Urothelium cell line (cell line): ENCODE data around the gene SLC35B2.
A peak's percentile ranks its signal among the peaks of the same experiment; 100 is the strongest.

ENCODE experiments used
- DNase-seq: peaks from one replicate; pipeline ENCODE4 v3.0.0; 2011; ENCODE audit warnings: low spot score, mixed read lengths
- FAIRE-seq: peaks from 2 replicates; lab custom pipeline; 2011; peaks lifted over from hg19 to GRCh38; lab: Jason Lieb, UNC

The SLC35B2 gene

GRCh38 chr6:44255105-44255808 lies 2.1 kb downstream of the SLC35B2 start:
- no peak for DNase-seq
- FAIRE-seq: no peak

GRCh38 chr6:44254191-44255104 lies 2.9 kb downstream of the SLC35B2 start:
- FAIRE-seq (no peak), DNase-seq (no peak)

GRCh38 chr6:44253307-44254101 lies 3.8 kb downstream of the SLC35B2 start:
- DNase-seq (no peak), FAIRE-seq (no peak)

- FAIRE-seq: no peak
- DNase-seq: no peak
Measured at GRCh38 chr6:44251576-44252524, 5.5 kb downstream of the SLC35B2 start.

- no peak for DNase-seq
- FAIRE-seq: no peak
Measured at GRCh38 chr6:44250718-44251123, 6.6 kb downstream of the SLC35B2 start.

- FAIRE-seq (no peak), DNase-seq (no peak)
Measured at GRCh38 chr6:44250067-44250717, 7.1 kb downstream of the SLC35B2 start.

- FAIRE-seq (no peak), DNase-seq (no peak)
Measured at GRCh38 chr6:44249082-44249748, 8.1 kb downstream of the SLC35B2 start.

- FAIRE-seq (no peak), DNase-seq (no peak)
Measured at GRCh38 chr6:44248579-44248978, 8.7 kb downstream of the SLC35B2 start.

- DNase-seq (peak; percentile 53), FAIRE-seq (no peak)
Measured at GRCh38 chr6:44247338-44248302, 9.7 kb downstream of the SLC35B2 start.

- FAIRE-seq (no peak), DNase-seq (peak; percentile 93)
Measured at GRCh38 chr6:44246663-44247337, 10.5 kb downstream of the SLC35B2 start, which contains the start of gene HSP90AB1. Gene HSP90AB1 (plus strand): TSS chr6:44247101. CDS start chr6:44248630, 1,529 bp downstream.

- FAIRE-seq: no peak
Measured at GRCh38 chr6:44245912-44246662, 11.2 kb downstream of the SLC35B2 start.

GRCh38 chr6:44245391-44245911 lies 11.9 kb downstream of the SLC35B2 start:
- DNase-seq (no peak), FAIRE-seq (no peak)

More at GRCh38 chr6:44245912-44246662, 11.2 kb downstream of the SLC35B2 start:
- DNase-seq: peak; percentile 87

- no peak for FAIRE-seq
- no peak for DNase-seq
Measured at GRCh38 chr6:44243345-44243744, 14.0 kb downstream of the SLC35B2 start.

GRCh38 chr6:44238687-44239350 lies 18.5 kb downstream of the SLC35B2 start:
- DNase-seq: no peak
- no peak for FAIRE-seq

- peak; percentile 86 for DNase-seq
- peak; percentile 77 for FAIRE-seq
Measured at GRCh38 chr6:44237813-44238433, 19.4 kb downstream of the SLC35B2 start.
